ENCODE measurements around the gene FABP2. TPM values are rescaled to one million over a fixed set of nuclear protein-coding genes. Genes with fewer than 3 reads are reported as not detected.
"Not testable (repeated sequence)": the region's sequence is repeated elsewhere in the genome, so short reads cannot be mapped to it uniquely, and the experiment has no call there.

Gene FABP2
- total and polyA plus RNA-seq, 2 of the 8 experiments (the other 6 are each of a cell fraction or from before 2014, with no cell fraction given): not detected

DNA sequence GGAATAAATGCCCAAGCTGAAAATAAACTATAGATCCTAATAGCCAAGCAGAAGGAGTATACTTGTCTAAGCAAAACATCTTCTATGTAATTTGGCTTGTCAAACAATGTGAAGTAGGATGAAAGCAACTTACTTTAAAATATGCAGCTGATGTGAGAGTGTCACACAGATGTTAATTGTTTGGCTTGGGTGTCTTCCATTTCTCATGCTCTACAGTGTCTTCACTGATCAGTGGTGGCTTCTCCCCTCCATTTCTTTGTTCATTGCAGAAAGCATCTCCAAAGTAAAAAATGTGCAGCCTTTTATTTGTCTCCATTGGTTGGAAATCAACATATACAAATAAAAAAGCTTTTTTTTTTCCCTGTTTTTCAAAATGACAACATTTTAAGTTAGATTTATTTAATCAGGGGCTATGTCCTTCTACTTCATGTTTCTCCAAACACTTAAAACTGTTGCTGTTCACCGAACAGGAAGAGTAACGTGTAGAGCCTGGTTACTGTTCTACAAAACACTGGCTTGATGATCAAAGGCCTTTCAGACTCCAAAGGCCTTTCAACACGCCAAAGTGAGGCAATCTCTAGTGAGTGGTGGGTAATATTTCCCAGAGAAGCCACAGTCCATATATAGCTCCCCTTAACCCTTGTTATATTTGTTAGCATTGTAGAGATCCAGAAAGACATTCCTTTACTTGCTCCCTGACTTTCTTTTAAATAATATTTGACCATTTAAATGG is 49.2 kb upstream of the FABP2 start:
- H4K91ac ChIP-seq (replicated peaks; ENCODE audit: insufficient read length, low read length); H3K27ac ChIP-seq (ENCODE audit: low read depth, low read length); CTCF ChIA-PET (ENCODE audit: partially characterized antibody); H3K23me2 ChIP-seq (ENCODE audit: low read depth, low read length); H4K20me1 ChIP-seq (replicated peaks in 1 of 2; ENCODE audit: control insufficient read depth in 1 of 2, insufficient read depth in 2 of 2, low read length in 2 of 2); H2AFZ ChIP-seq (ENCODE audit: low read length); DNase-seq (ENCODE audit: low read depth in 1 of 2, low spot score in 2 of 2); H2BK5ac ChIP-seq (ENCODE audit: low read depth, low read length); H2BK12ac ChIP-seq (ENCODE audit: low read depth, low read length); H3K23ac ChIP-seq (ENCODE audit: insufficient read length); H3K4me3 ChIP-seq (ENCODE audit: extremely low read depth in 1 of 4, insufficient read depth in 2 of 4, low read depth in 3 of 4, low read length in 4 of 4); H3K79me2 ChIP-seq (ENCODE audit: control insufficient read depth in 1 of 2, insufficient read depth in 2 of 2, low read length in 2 of 2); H3K56ac ChIP-seq (replicated peaks; ENCODE audit: insufficient read length, low read depth, low read length); H4K8ac ChIP-seq (ENCODE audit: extremely low read depth, insufficient read depth, low read length); H2BK120ac ChIP-seq (replicated peaks; ENCODE audit: low read depth, low read length); H3K27me3 ChIP-seq (replicated peaks in 1 of 4; ENCODE audit: control insufficient read depth in 3 of 4, extremely low read depth in 1 of 4, insufficient read depth in 3 of 4, low read length in 3 of 4); H2AK5ac ChIP-seq (ENCODE audit: low read depth, low read length); H3K36me3 ChIP-seq (ENCODE audit: control insufficient read depth in 2 of 4, insufficient read depth in 4 of 4, low read length in 3 of 4); H2BK15ac ChIP-seq (ENCODE audit: low read length); H4K5ac ChIP-seq (ENCODE audit: insufficient read length, low read depth, low read length); FAIRE-seq; H3K79me1 ChIP-seq (ENCODE audit: low read depth, low read length); H2BK20ac ChIP-seq (ENCODE audit: low read length); H3K9ac ChIP-seq (replicated peaks in 1 of 4; ENCODE audit: extremely low read depth in 1 of 4, low read depth in 3 of 4, low read length in 3 of 4); H3K14ac ChIP-seq (ENCODE audit: insufficient read length); POLR2A ChIA-PET (ENCODE audit: partially characterized antibody); H3K18ac ChIP-seq (ENCODE audit: extremely low read depth, low read length); H3K4me2 ChIP-seq (ENCODE audit: insufficient read depth in 1 of 2, low read depth in 2 of 2, low read length in 2 of 2); H3K9me3 ChIP-seq (ENCODE audit: insufficient read depth in 2 of 2, low read depth in 1 of 2, low read length in 1 of 2); H3K4ac ChIP-seq (replicated peaks; ENCODE audit: insufficient read length, low read depth, low read length); H3K4me1 ChIP-seq (replicated peaks in 1 of 4; ENCODE audit: control insufficient read depth in 3 of 4, insufficient read depth in 4 of 4, low read length in 3 of 4): not testable (repeated sequence)
- 94% methylated on average over 3 of the region's 3 CpGs; no CpG with 5 or more reads in 1 of the 2 experiments for WGBS, 2 experiments (ENCODE audit: extremely low coverage in 1 of 2, insufficient coverage in 1 of 2, insufficient read length in 1 of 2, insufficient replicate concordance in 2 of 2, low coverage in 1 of 2, low lambda C conversion rate in 2 of 2, missing lambda C conversion rate in 1 of 2)

DNA sequence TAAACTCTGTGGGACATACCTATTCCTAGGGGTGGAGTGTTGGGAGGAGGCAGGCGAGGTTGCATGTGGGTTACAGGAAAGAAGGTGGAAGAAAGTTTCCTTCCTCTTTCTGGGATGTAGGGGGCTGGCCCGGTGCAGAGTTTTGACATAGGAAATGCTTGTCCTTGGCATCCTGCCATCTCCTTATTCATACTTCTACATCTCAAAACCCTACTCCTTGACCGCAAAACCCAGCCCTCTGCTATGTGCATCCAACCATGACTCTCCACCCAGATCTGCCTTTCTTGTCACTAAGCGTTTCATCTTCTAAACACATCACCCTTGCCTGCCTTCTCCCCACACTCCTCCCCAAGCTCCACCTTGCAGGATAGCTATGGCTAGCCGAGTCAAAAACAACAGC is 48.5 kb upstream of the FABP2 start:
- H3K27me3 ChIP-seq (replicated peaks in 1 of 4; ENCODE audit: control insufficient read depth in 3 of 4, extremely low read depth in 1 of 4, insufficient read depth in 3 of 4, low read length in 3 of 4); H3K9me3 ChIP-seq (ENCODE audit: insufficient read depth in 2 of 2, low read depth in 1 of 2, low read length in 1 of 2); H2BK15ac ChIP-seq (ENCODE audit: low read length); H4K8ac ChIP-seq (ENCODE audit: extremely low read depth, insufficient read depth, low read length); H3K4ac ChIP-seq (replicated peaks; ENCODE audit: insufficient read length, low read depth, low read length); H4K20me1 ChIP-seq (replicated peaks in 1 of 2; ENCODE audit: control insufficient read depth in 1 of 2, insufficient read depth in 2 of 2, low read length in 2 of 2); DNase-seq (ENCODE audit: low read depth in 1 of 2, low spot score in 2 of 2); FAIRE-seq; H3K79me2 ChIP-seq (ENCODE audit: control insufficient read depth in 1 of 2, insufficient read depth in 2 of 2, low read length in 2 of 2); H3K9ac ChIP-seq (replicated peaks in 1 of 4; ENCODE audit: extremely low read depth in 1 of 4, low read depth in 3 of 4, low read length in 3 of 4); H3K79me1 ChIP-seq (ENCODE audit: low read depth, low read length); H3K56ac ChIP-seq (replicated peaks; ENCODE audit: insufficient read length, low read depth, low read length); H3K18ac ChIP-seq (ENCODE audit: extremely low read depth, low read length); H3K4me3 ChIP-seq (ENCODE audit: extremely low read depth in 1 of 4, insufficient read depth in 2 of 4, low read depth in 3 of 4, low read length in 4 of 4); H3K23me2 ChIP-seq (ENCODE audit: low read depth, low read length); H2BK12ac ChIP-seq (ENCODE audit: low read depth, low read length); H3K4me2 ChIP-seq (ENCODE audit: insufficient read depth in 1 of 2, low read depth in 2 of 2, low read length in 2 of 2); H2BK20ac ChIP-seq (ENCODE audit: low read length); H2AFZ ChIP-seq (ENCODE audit: low read length); H2BK5ac ChIP-seq (ENCODE audit: low read depth, low read length); H4K91ac ChIP-seq (replicated peaks; ENCODE audit: insufficient read length, low read length); H2AK5ac ChIP-seq (ENCODE audit: low read depth, low read length); H3K14ac ChIP-seq (ENCODE audit: insufficient read length); H3K36me3 ChIP-seq (ENCODE audit: control insufficient read depth in 2 of 4, insufficient read depth in 4 of 4, low read length in 3 of 4); H3K4me1 ChIP-seq (replicated peaks in 1 of 4; ENCODE audit: control insufficient read depth in 3 of 4, insufficient read depth in 4 of 4, low read length in 3 of 4); H4K5ac ChIP-seq (ENCODE audit: insufficient read length, low read depth, low read length); POLR2A ChIA-PET (ENCODE audit: partially characterized antibody); H3K23ac ChIP-seq (ENCODE audit: insufficient read length); H3K27ac ChIP-seq (ENCODE audit: low read depth, low read length); H2BK120ac ChIP-seq (replicated peaks; ENCODE audit: low read depth, low read length): not testable (repeated sequence)
- CTCF ChIA-PET (ENCODE audit: partially characterized antibody): interaction anchor here (0.6 kb wide), 1 partner anchor 1224 kb away, joined by 4 read pairs; no protein-coding TSS in a partner anchor
- whole genome bisulfite sequencing, 2 experiments (ENCODE audit: extremely low coverage in 1 of 2, insufficient coverage in 1 of 2, insufficient read length in 1 of 2, insufficient replicate concordance in 2 of 2, low coverage in 1 of 2, low lambda C conversion rate in 2 of 2, missing lambda C conversion rate in 1 of 2): 80% methylated on average over 5 of the region's 5 CpGs; no CpG with 5 or more reads in 1 of the 2 experiments

Measured in H1 (cell line).